ENCODE results near the gene ABCB4.

- TF ChIP-seq CTCF (IDR thresholded peaks at IDR 0.05; ENCODE audit: low read depth, low read length, poor library complexity, severe bottlenecking) (no peak), EZH2phosphoT487 (IDR thresholded peaks at IDR 0.05; ENCODE audit: borderline replicate concordance, low read length) (no peak)
These were observed 22.0 kb upstream of the ABCB4 start for GRCh38 chr7:87497482-87497881.

All from DOHH2 (cell line).